ENCODE results near the gene P2RX4.
A peak's percentile ranks its signal among the peaks of the same experiment; 100 is the strongest.
"Not testable (repeated sequence)": the region's sequence is repeated elsewhere in the genome, so short reads cannot be mapped to it uniquely, and the experiment has no call there.

Gene P2RX4

GRCh38 chr12:121224591-121224990, 14.7 kb downstream of the P2RX4 start:
- CTCF ChIA-PET: interaction anchor here (1.1 to 2.3 kb wide), 5 partner anchors 10 to 163 kb away, joined by 3 to 9 read pairs (median 4); no protein-coding TSS in a partner anchor
- POLR2A ChIA-PET: no interaction called here
- no peak for TF ChIP-seq CTCF (IDR thresholded peaks at IDR 0.05; ENCODE audit: control extremely low read depth, extremely low read depth, low read depth, missing control alignments)
- DNase-seq (ENCODE audit: extremely low spot score): peak; percentile 11

DNA sequence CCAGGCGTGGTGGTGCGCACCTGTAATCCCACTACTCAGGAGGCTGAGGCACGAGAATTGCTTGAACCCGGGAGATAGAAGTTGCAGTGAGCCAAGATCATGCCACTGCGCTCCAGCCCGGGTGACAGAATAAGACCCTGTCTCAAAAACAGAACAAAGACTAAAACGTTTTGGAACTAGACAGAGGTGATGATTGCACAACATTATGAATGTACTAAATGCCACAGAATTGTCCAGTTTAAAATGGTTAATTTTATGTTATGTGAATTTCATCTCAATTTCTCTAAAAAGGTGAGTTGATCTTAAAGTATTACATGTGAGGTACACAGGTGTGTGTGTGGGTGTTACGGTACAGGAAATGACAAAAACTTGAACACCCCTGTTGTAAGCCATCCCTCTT, 16.5 kb downstream of the P2RX4 start:
- DNase-seq (ENCODE audit: extremely low spot score): no peak
- ChIA-PET POLR2A (interaction anchor here (0.7 kb wide), 1 partner anchor 334 kb away, joined by 4 read pairs; no protein-coding TSS in a partner anchor), CTCF (no interaction called here)
- no peak for TF ChIP-seq CTCF (IDR thresholded peaks at IDR 0.05; ENCODE audit: control extremely low read depth, extremely low read depth, low read depth, missing control alignments)

DNA sequence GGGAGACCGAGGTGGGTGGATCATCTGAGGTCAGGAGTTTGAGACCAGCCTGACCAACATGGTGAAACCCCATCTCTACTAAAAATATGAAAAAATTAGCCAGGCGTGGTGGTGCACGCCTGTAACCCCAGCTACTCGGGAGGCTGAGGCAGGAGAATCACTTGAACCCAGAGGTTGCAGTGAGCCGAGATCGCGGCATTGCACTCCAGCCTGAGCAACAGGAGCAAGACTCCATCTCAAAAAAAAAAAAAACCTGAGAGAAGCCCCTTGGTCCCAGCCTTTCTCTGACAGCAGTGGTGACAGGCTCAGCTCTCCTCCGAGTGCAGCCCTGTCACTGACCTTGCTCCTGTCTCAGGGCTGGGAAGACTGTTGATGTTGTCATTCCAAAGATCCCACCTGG, 16.9 kb downstream of the P2RX4 start:
- ChIA-PET CTCF (interaction anchor here (1.3 kb wide), 1 partner anchor 21 kb away, joined by 3 read pairs; no protein-coding TSS in a partner anchor), POLR2A (interaction anchor here (0.7 kb wide), 1 partner anchor 335 kb away, joined by 4 read pairs; no protein-coding TSS in a partner anchor)
- DNase-seq (ENCODE audit: extremely low spot score): not testable (repeated sequence)

GRCh38 chr12:121227294-121227693, 17.4 kb downstream of the P2RX4 start:
- peak; percentile 76 for DNase-seq (ENCODE audit: extremely low spot score)
- ChIA-PET CTCF (interaction anchor here (0.9 to 1.3 kb wide), 2 partner anchors 12 to 21 kb away, joined by 3 read pairs; no protein-coding TSS in a partner anchor), POLR2A (no interaction called here)

DNA sequence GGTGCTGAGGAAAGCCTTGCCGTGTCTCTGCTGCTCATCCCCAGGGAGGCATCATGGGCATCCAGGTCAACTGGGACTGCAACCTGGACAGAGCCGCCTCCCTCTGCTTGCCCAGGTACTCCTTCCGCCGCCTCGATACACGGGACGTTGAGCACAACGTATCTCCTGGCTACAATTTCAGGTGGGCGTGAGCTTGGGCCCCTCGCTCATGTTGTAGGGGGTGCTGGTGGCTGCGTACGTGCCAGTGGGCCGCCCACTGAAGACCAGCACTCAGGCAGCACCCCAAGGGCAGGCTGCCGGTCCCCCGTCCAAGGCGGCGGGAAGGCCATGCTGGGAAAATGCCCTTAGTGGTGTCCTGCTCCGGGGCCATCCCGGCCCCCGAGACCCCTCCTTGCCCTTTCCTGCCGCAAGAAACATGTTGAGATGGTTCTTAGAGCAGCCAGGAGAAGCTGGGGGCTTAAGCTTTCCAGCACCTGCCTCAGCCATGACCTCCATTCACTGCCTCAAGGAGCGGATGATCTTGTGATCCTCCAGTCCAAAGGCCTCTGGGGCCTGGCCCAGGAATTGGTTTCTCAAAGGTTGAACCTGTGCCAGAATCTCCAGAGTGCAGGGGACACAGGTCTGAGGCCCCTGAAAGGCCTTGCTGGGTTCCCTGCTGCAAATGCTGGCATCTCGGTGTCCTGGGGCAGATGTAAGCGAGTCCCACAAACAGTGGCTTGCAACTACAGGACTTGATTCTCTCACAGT, 19.2 kb downstream of the P2RX4 start:
- ChIA-PET CTCF (interaction anchor here (0.6 to 3.0 kb wide), 7 partner anchors 11 to 223 kb away, joined by 3 to 40 read pairs (median 4); no protein-coding TSS in a partner anchor), POLR2A (no interaction called here)
- no peak for DNase-seq (ENCODE audit: extremely low spot score)
- no peak for TF ChIP-seq CTCF (IDR thresholded peaks at IDR 0.05; ENCODE audit: control extremely low read depth, extremely low read depth, low read depth, missing control alignments)

More at GRCh38 chr12:121227294-121227693, 17.4 kb downstream of the P2RX4 start:
- TF ChIP-seq CTCF (IDR thresholded peaks at IDR 0.05; ENCODE audit: control extremely low read depth, extremely low read depth, low read depth, missing control alignments): no peak

DNA sequence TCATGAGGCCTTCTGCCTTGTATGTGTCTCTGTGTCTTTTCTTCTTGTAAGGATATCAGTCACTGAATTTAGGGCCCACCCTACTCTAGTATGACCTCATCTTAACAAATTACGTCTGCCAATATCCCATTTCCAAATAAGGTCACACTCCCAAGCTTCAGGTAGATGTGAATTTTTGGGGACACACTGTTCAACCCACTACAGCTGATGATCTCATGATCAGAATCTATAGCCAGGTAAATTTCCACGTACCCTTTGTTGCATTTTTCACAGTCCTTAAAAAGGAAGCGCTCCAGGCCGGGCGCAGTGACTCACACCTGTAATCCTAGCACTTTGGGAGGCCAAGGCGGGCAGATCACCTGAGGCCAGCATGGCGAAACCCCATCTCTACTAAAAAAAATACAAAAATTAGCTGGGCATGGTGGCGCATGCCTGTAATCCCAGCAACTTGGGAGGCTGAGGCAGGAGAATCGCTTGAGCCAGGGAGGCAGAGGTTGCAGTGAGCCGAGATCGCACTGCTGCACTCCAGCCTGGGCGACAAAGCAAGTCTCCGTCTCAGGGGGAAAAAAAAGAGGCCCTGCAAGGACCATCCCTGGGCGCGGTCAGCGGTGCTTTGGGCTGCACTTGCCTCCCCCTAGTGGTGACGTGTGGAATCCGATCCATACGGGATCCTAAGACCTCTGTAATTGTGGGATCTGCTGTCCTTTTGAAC, 20.1 kb downstream of the P2RX4 start:
- peak; percentile 74 for DNase-seq (ENCODE audit: extremely low spot score)
- POLR2A ChIA-PET: not testable (repeated sequence)
- TF ChIP-seq CTCF (IDR thresholded peaks at IDR 0.05; ENCODE audit: control extremely low read depth, extremely low read depth, low read depth, missing control alignments): peak; percentile 79
- CTCF ChIA-PET: interaction anchor here (0.6 to 3.0 kb wide), 13 partner anchors 10 to 224 kb away, joined by 3 to 40 read pairs (median 4); no protein-coding TSS in a partner anchor

All from GM10248 (cell line).